A673 (cell line): ENCODE measurements around the gene MTHFD2L. TPM values are rescaled to one million over a fixed set of nuclear protein-coding genes. Genes with fewer than 3 reads are reported as not detected.

ENCODE experiments used
- BruUV-seq: library from RNA; stranded (reverse); fragments of 400-500 nt; replicated peaks from 2 replicates; lab custom pipeline; 2021; lab: Mats Ljungman, UMichigan
- CTCF ChIA-PET: fragments of 300-600 bp; sonication (Branson Sonifier 250); formaldehyde crosslinking; loops from one replicate; lab custom pipeline; 2022; ENCODE audit warnings: antibody characterized with exemption; lab: Charles Lee
- POLR2A ChIA-PET: fragments of 300-600 bp; sonication (Branson Sonifier 250); formaldehyde crosslinking; loops from one replicate; lab custom pipeline; 2022; ENCODE audit warnings: antibody characterized with exemption; ENCODE audit not compliant: low non-redundant PET; lab: Charles Lee
- DNase-seq: peaks from one replicate; pipeline ENCODE4 v3.0.0-alpha.2; 2015; ENCODE audit warnings: low spot score
- H3K27ac ChIP-seq: fragments of 200-600 bp; sonication (generic); 2 replicates; pipeline ENCODE4 v1.5.1; 2016; ENCODE audit warnings: mixed run types, low read depth, mild to moderate bottlenecking, mixed read lengths, antibody characterized with exemption, low read length; ENCODE audit not compliant: poor library complexity, severe bottlenecking
- H3K27me3 ChIP-seq: fragments of 200-600 bp; sonication (generic); replicated peaks from 2 replicates; pipeline ENCODE4 v1.6.1; 2017; ENCODE audit warnings: mixed run types, low read depth, mild to moderate bottlenecking, mixed read lengths, antibody characterized with exemption, low read length; ENCODE audit not compliant: insufficient read depth, poor library complexity
- H3K36me3 ChIP-seq: fragments of 200-600 bp; sonication (generic); 2 replicates; pipeline ENCODE4 v1.6.1; 2016; ENCODE audit warnings: mixed run types, mild to moderate bottlenecking, mixed read lengths, antibody characterized with exemption, low read length; ENCODE audit not compliant: insufficient read depth, poor library complexity, severe bottlenecking
- H3K4me1 ChIP-seq: fragments of 200-600 bp; sonication (generic); 2 replicates; pipeline ENCODE4 v1.6.1; 2017; ENCODE audit warnings: mixed run types, mild to moderate bottlenecking, mixed read lengths, antibody characterized with exemption, low read length; ENCODE audit not compliant: insufficient read depth, poor library complexity, severe bottlenecking
- H3K4me3 ChIP-seq: fragments of 200-600 bp; sonication (generic); 2 replicates; pipeline ENCODE4 v1.5.1; 2016; ENCODE audit warnings: low read depth, mixed run types, mild to moderate bottlenecking, mixed read lengths, low read length; ENCODE audit not compliant: poor library complexity, severe bottlenecking
- H3K9me3 ChIP-seq: fragments of 200-600 bp; sonication (generic); 2 replicates; pipeline ENCODE4 v1.6.1; 2016; ENCODE audit warnings: mixed run types, low read depth, mild to moderate bottlenecking, mixed read lengths, antibody characterized with exemption, low read length; ENCODE audit not compliant: poor library complexity, severe bottlenecking
- CTCF ChIP-seq: fragments of 300-800, 200-600 bp; sonication (generic); conservative IDR thresholded peaks from 2 replicates; pipeline ENCODE4 v1.5.1; 2017; ENCODE audit warnings: low read depth, mild to moderate bottlenecking, antibody characterized with exemption, low read length, moderate library complexity, mixed read lengths
- EZH2 ChIP-seq: fragments of 200-600 bp; sonication (generic); IDR thresholded peaks from 2 replicates; pipeline ENCODE4 v1.6.1; 2017; ENCODE audit warnings: borderline replicate concordance, low read depth, mild to moderate bottlenecking, mixed read lengths, antibody characterized with exemption, low read length; ENCODE audit not compliant: poor library complexity, severe bottlenecking
- intact Hi-C: fragments of 100-400 bp; cut with micrococcal nuclease; formaldehyde crosslinking; loops from one replicate; pipeline ENCODE4 v1.10.0; 2022; ENCODE audit not compliant: unreplicated experiment
- total RNA-seq: library from RNA; stranded (reverse); gene quantifications from 2 replicates; pipeline ENCODE4 v1.2.3, GENCODE V29; 2021

Gene MTHFD2L
- total RNA-seq, 1 experiment from 2014 or later: 11.4 TPM

- H3K36me3 ChIP-seq: no peaks in the 10 kb centered on the region
- ChIA-PET CTCF (no interaction called here), POLR2A (no interaction called here)
- no peak for DNase-seq
- H3K9me3 ChIP-seq: no peaks in the 10 kb centered on the region
- H3K27ac ChIP-seq: no peak overlapping the region
- no peak for TF ChIP-seq CTCF
- TF ChIP-seq EZH2: no peak
- intact Hi-C loops: loop anchor here (5.0 kb wide), 2 partner anchors 36 to 296 kb away; no protein-coding TSS in a partner anchor
- H3K4me1 ChIP-seq: no peaks in the 10 kb centered on the region
- BruUV-seq: no TSS peak
- no peak overlapping the region for H3K4me3 ChIP-seq
- H3K27me3 ChIP-seq: no peaks in the 10 kb centered on the region
Measured at GRCh38 chr4:74325886-74326285, 168.0 kb downstream of the MTHFD2L start.

GRCh38 chr4:74327762-74328161 is 169.8 kb downstream of the MTHFD2L start:
- H3K4me3 ChIP-seq: no peak overlapping the region
- POLR2A ChIA-PET: no interaction called here
- no TSS peak for BruUV-seq

GRCh38 chr4:74328501-74328900 is 170.6 kb downstream of the MTHFD2L start:
- DNase-seq: no peak
- Histone ChIP-seq H3K4me1 (no peaks in the 10 kb centered on the region), H3K4me3 (no peak overlapping the region), H3K9me3 (no peaks in the 10 kb centered on the region), H3K36me3 (no peaks in the 10 kb centered on the region), H3K27ac (no peak overlapping the region), H3K27me3 (no peaks in the 10 kb centered on the region)
- no peak for TF ChIP-seq EZH2
- TF ChIP-seq CTCF: no peak
- ChIA-PET POLR2A (interaction anchor here (0.6 kb wide), 1 partner anchor 23 kb away, joined by 3 read pairs; no protein-coding TSS in a partner anchor), CTCF (no interaction called here)
- BruUV-seq: no TSS peak
- intact Hi-C loops: loop anchor here (5.0 kb wide), 2 partner anchors 34 to 294 kb away; no protein-coding TSS in a partner anchor

More at GRCh38 chr4:74327762-74328161, 169.8 kb downstream of the MTHFD2L start:
- no peaks in the 10 kb centered on the region for H3K36me3 ChIP-seq
- no peaks in the 10 kb centered on the region for H3K4me1 ChIP-seq
- no peak for TF ChIP-seq EZH2
- TF ChIP-seq CTCF: no peak
- peak; percentile 12 for DNase-seq
- no peak overlapping the region for H3K27ac ChIP-seq
- CTCF ChIA-PET: no interaction called here
- no peaks in the 10 kb centered on the region for H3K9me3 ChIP-seq
- H3K27me3 ChIP-seq: no peaks in the 10 kb centered on the region
- intact Hi-C loops: loop anchor here (5.0 kb wide), 2 partner anchors 35 to 295 kb away; no protein-coding TSS in a partner anchor
